Stimulated activated CD4-positive, alpha-beta T cell treated with anti-CD3 and anti-CD28 coated beads, Interleukin-12 subunit alpha, Interleukin-12 subunit beta, amount 100 ng/mL, for 48 hours (primary cell): ENCODE results near the gene CLIC2.

ENCODE experiments used
- DNase-seq, 3 donors: peaks; one replicate each; pipeline ENCODE4 v3.0.0-alpha.2; 2020; ENCODE audit warnings: low read depth in 2 of 3, low spot score in 1 of 3

Gene CLIC2

GRCh38 chrX:155262970-155263754, 71.3 kb downstream of the CLIC2 start:
- no peak for DNase-seq

- no peak for DNase-seq
Observed at GRCh38 chrX:155259752-155260151, 74.7 kb downstream of the CLIC2 start.

GRCh38 chrX:155251391-155251790, 83.0 kb downstream of the CLIC2 start:
- DNase-seq = no peak

- no peak for DNase-seq
Observed at GRCh38 chrX:155247497-155247896, 86.9 kb downstream of the CLIC2 start.

- DNase-seq = no peak
Observed at GRCh38 chrX:155246748-155247147, 87.7 kb downstream of the CLIC2 start.

- no peak for DNase-seq
Observed at GRCh38 chrX:155242300-155242699, 92.1 kb downstream of the CLIC2 start.

- no peak for DNase-seq
Observed at GRCh38 chrX:155237719-155238118, 96.7 kb downstream of the CLIC2 start.

GRCh38 chrX:155235891-155236290, 98.5 kb downstream of the CLIC2 start:
- DNase-seq = no peak

GRCh38 chrX:155231163-155231562, 103.3 kb downstream of the CLIC2 start:
- no peak for DNase-seq
